Neural progenitor cell (in vitro differentiated cells): Measurements from ENCODE around the gene CMYA5.

ENCODE experiments used
- EZH2 ChIP-seq: fragments of 200-600 bp; sonication (generic); IDR thresholded peaks from 2 replicates; pipeline ENCODE4 v1.6.1; 2017; ENCODE audit warnings: antibody characterized with exemption, mild to moderate bottlenecking, moderate library complexity
- EZH2phosphoT487 ChIP-seq: fragments of 200-600 bp; sonication (generic); IDR thresholded peaks from 2 replicates; pipeline ENCODE4 v1.6.1; 2017; ENCODE audit warnings: antibody characterized with exemption
- TF ChIP-seq, protein P1 (sequence below): fragments of 200-600 bp; sonication (generic); IDR thresholded peaks from 2 replicates; pipeline ENCODE4 v1.5.1; 2017; ENCODE audit warnings: antibody characterized with exemption, mild to moderate bottlenecking

GRCh38 chr5:79686799-79687198 lies 2.8 kb upstream of the CMYA5 start:
- TF ChIP-seq EZH2phosphoT487 (no peak), EZH2 (no peak)
- TF ChIP-seq, protein P1, sequence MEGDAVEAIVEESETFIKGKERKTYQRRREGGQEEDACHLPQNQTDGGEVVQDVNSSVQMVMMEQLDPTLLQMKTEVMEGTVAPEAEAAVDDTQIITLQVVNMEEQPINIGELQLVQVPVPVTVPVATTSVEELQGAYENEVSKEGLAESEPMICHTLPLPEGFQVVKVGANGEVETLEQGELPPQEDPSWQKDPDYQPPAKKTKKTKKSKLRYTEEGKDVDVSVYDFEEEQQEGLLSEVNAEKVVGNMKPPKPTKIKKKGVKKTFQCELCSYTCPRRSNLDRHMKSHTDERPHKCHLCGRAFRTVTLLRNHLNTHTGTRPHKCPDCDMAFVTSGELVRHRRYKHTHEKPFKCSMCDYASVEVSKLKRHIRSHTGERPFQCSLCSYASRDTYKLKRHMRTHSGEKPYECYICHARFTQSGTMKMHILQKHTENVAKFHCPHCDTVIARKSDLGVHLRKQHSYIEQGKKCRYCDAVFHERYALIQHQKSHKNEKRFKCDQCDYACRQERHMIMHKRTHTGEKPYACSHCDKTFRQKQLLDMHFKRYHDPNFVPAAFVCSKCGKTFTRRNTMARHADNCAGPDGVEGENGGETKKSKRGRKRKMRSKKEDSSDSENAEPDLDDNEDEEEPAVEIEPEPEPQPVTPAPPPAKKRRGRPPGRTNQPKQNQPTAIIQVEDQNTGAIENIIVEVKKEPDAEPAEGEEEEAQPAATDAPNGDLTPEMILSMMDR: no peak
